ENCODE measurements around the gene CLASRP. TPM values are rescaled to one million over a fixed set of nuclear protein-coding genes. Genes with fewer than 3 reads are reported as not detected.

The CLASRP gene
- total and polyA plus RNA-seq, 2 of the 8 experiments (the other 6 are each of a cell fraction or from before 2014, with no cell fraction given) = 22.3 to 71.7 TPM

- TF ChIP-seq CHD7 (IDR thresholded peaks at IDR 0.05; ENCODE audit: insufficient replicate concordance, low read length) (no peak), TAF1 (IDR thresholded peaks at IDR 0.05; ENCODE audit: low read depth, low read length) (no peak), RAD21 (IDR thresholded peaks at IDR 0.05 in 1 of 2, conservative IDR thresholded peaks at IDR 0.05 in 1 of 2; ENCODE audit: low read depth in 2 of 2, low read length in 2 of 2) (no peak), NRF1 (IDR thresholded peaks at IDR 0.05; ENCODE audit: low read depth, low read length) (no peak), HDAC6 (IDR thresholded peaks at IDR 0.05; ENCODE audit: low read depth, low read length) (no peak), GTF2F1 (IDR thresholded peaks at IDR 0.05; ENCODE audit: borderline replicate concordance, low read depth, low read length) (no peak), ZNF274 (IDR thresholded peaks at IDR 0.05; ENCODE audit: borderline replicate concordance, extremely low read depth, low read length) (no peak), TCF12 (IDR thresholded peaks at IDR 0.05; ENCODE audit: low read depth, low read length) (peak; percentile 56; the same call in 1 of the 2 replicates), KDM4A (IDR thresholded peaks at IDR 0.05; ENCODE audit: low read depth, low read length, severe bottlenecking) (no peak)
Measured at GRCh38 chr19:45076851-45077730, 38.2 kb downstream of the CLASRP start (continued).

Data from H1 (cell line).